CD14-positive monocyte (primary cell): ENCODE data around the gene CLOCK. TPM values are rescaled to one million over a fixed set of nuclear protein-coding genes. Genes with fewer than 3 reads are reported as not detected.
A peak's percentile ranks its signal among the peaks of the same experiment; 100 is the strongest.

Source experiments
- DNase-seq, 3 donors: peaks; one replicate each; pipeline ENCODE4 v3.0.0-alpha.2; 2011 to 2022
- H2AFZ ChIP-seq: 2 replicates; pipeline ENCODE4 v1.6.0; 2012; ENCODE audit warnings: mild to moderate bottlenecking, low read depth, low read length, inconsistent platforms; ENCODE audit not compliant: insufficient read depth, poor library complexity, severe bottlenecking
- H3K27ac ChIP-seq, 2 donors: 1 replicate in 1 of 2; 2 replicates in 1 of 2; pipeline ENCODE4 v1.5.1; 2012 to 2013; ENCODE audit warnings: low read length in 2 of 2, control low read depth in 1 of 2, inconsistent platforms in 1 of 2, low read depth in 1 of 2, mild to moderate bottlenecking in 1 of 2
- H3K27me3 ChIP-seq, 2 donors: one replicate each; pipeline versions ENCODE4 v1.6.0 to v1.6.1; 2011 to 2013; ENCODE audit warnings: low read length in 2 of 2; ENCODE audit not compliant: control insufficient read depth in 2 of 2, insufficient read depth in 2 of 2
- H3K36me3 ChIP-seq, 2 donors: replicated peaks in 1 of 2; 1 replicate in 1 of 2; 2 replicates in 1 of 2; pipeline versions ENCODE4 v1.5.1 to v1.6.1; 2012 to 2013; ENCODE audit warnings: low read length in 2 of 2, control low read depth in 1 of 2, inconsistent platforms in 1 of 2, mild to moderate bottlenecking in 1 of 2; ENCODE audit not compliant: insufficient read depth in 2 of 2, control insufficient read depth in 1 of 2
- H3K4me1 ChIP-seq, 2 donors: 1 replicate in 1 of 2; 2 replicates in 1 of 2; pipeline versions ENCODE4 v1.5.1 to v1.6.1; 2012 to 2013; ENCODE audit warnings: low read length in 2 of 2, control low read depth in 1 of 2, inconsistent platforms in 1 of 2, mild to moderate bottlenecking in 1 of 2, moderate library complexity in 1 of 2; ENCODE audit not compliant: insufficient read depth in 2 of 2, control insufficient read depth in 1 of 2
- H3K4me2 ChIP-seq: replicated peaks from 2 replicates; pipeline ENCODE3; 2012; ENCODE audit warnings: low read length, moderate library complexity, mild to moderate bottlenecking; ENCODE audit not compliant: poor library complexity, severe bottlenecking; ENCODE audit errors: extremely low read depth
- H3K4me3 ChIP-seq, 3 experiments: fragments of 200-600 bp in 1 of 3; sonication (generic) in 1 of 3; replicated peaks in 1 of 3; 1 replicate in 2 of 3; 2 replicates in 1 of 3; pipeline ENCODE4 v1.5.1; 2011 to 2013; ENCODE audit warnings: low read length in 3 of 3, mild to moderate bottlenecking in 3 of 3, control low read depth in 2 of 3, low read depth in 2 of 3, inconsistent platforms in 1 of 3, moderate library complexity in 1 of 3
- H3K79me2 ChIP-seq: 2 replicates; pipeline ENCODE4 v1.6.0; 2012; ENCODE audit warnings: mild to moderate bottlenecking, control low read depth, inconsistent platforms, low read length, moderate library complexity; ENCODE audit not compliant: insufficient read depth
- H3K9ac ChIP-seq: 2 replicates; pipeline ENCODE4 v1.6.0; 2017; ENCODE audit warnings: low read length, mild to moderate bottlenecking; ENCODE audit not compliant: insufficient read depth, poor library complexity, severe bottlenecking
- H3K9me3 ChIP-seq, 2 donors: replicated peaks in 1 of 2; 1 replicate in 1 of 2; 2 replicates in 1 of 2; pipeline versions ENCODE4 v1.5.1 to v1.6.1; 2012 to 2013; ENCODE audit warnings: low read length in 2 of 2, control low read depth in 1 of 2; ENCODE audit not compliant: control insufficient read depth in 1 of 2, insufficient read depth in 1 of 2
- H4K20me1 ChIP-seq: 2 replicates; pipeline ENCODE4 v1.6.0; 2012; ENCODE audit warnings: mild to moderate bottlenecking, low read length, control low read depth, moderate library complexity; ENCODE audit not compliant: insufficient read depth
- H3K27ac Mint-ChIP-seq, 7 donors: one replicate each; pipeline ENCODE4 v1.8.0; 2020; ENCODE audit warnings: mild to moderate bottlenecking in 7 of 7, mixed read lengths in 7 of 7, moderate library complexity in 6 of 7, inconsistent platforms in 2 of 7
- H3K27me3 Mint-ChIP-seq, 3 donors: one replicate each; pipeline ENCODE4 v1.8.0; 2021 to 2022; ENCODE audit warnings: low read depth in 3 of 3, mild to moderate bottlenecking in 3 of 3, mixed read lengths in 3 of 3, moderate library complexity in 3 of 3, inconsistent platforms in 1 of 3
- H3K36me3 Mint-ChIP-seq, 2 donors: one replicate each; pipeline ENCODE4 v1.8.0; 2020; ENCODE audit warnings: mixed read lengths in 2 of 2, inconsistent platforms in 1 of 2, mild to moderate bottlenecking in 1 of 2
- H3K4me1 Mint-ChIP-seq: one replicate; pipeline ENCODE4 v1.8.0; 2020; ENCODE audit warnings: mild to moderate bottlenecking, mixed read lengths
- H3K4me3 Mint-ChIP-seq, 2 donors: one replicate each; pipeline ENCODE4 v1.8.0; 2020; ENCODE audit warnings: mild to moderate bottlenecking in 2 of 2, mixed read lengths in 2 of 2, moderate library complexity in 1 of 2
- H3K9me3 Mint-ChIP-seq, 7 donors: one replicate each; pipeline ENCODE4 v1.8.0; 2020 to 2022; ENCODE audit warnings: mixed read lengths in 7 of 7, mild to moderate bottlenecking in 6 of 7, moderate library complexity in 6 of 7, inconsistent platforms in 2 of 7
- WGBS: methylation state at CpG from one replicate; pipeline ENCODE4 v1.1.5; 2013; ENCODE audit warnings: missing lambda C conversion rate; ENCODE audit not compliant: insufficient coverage; 5-methylcytosine and 5-hydroxymethylcytosine counted together
- intact Hi-C, 2 donors: fragments of 100-400 bp; cut with micrococcal nuclease; formaldehyde crosslinking; loops; one replicate each; pipeline versions ENCODE4 v1.15.0 to v1.15.1; 2023
- polyA plus RNA-seq, 3 donors: library from polyadenylated mRNA; depleted of rRNA in 1 of 3; unstranded in 2 of 3; stranded (reverse) in 1 of 3; fragments of 300-500 nt in 2 of 3; fragments of >200 nt in 1 of 3; fragmentation: Illumina TruSeq in 2 of 3; gene quantifications; 1 replicate in 2 of 3; 2 replicates in 1 of 3; pipeline ENCODE4 v1.2.3, GENCODE V29; 2012 to 2021
- TF ChIP-seq, protein P1 (sequence below): fragments of 200-600 bp; IDR thresholded peaks from one replicate; pipeline ENCODE4 v1.8.0; 2022; ENCODE audit warnings: antibody characterized with exemption, mild to moderate bottlenecking

The CLOCK gene
- polyA plus RNA-seq, 3 donors, result 1.9 to 3.7 (median 2.9) TPM

DNA sequence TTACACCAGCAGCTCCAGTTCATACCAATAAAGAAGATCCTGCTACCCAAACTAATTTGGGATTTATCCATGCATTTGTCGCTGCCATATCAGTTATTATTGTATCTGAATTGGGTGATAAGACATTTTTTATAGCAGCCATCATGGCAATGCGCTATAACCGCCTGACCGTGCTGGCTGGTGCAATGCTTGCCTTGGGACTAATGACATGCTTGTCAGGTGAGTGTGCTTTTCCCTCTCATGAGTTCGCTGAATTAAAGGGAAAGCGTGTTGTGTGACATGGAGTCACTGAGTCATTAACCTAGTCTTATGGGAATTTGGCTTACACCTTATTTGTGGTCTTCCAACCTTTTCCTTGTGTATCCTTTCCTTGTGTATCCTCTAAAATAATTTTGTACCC lies 135.1 kb downstream of the CLOCK start:
- peaks cover 50 to 85% of the 10 kb centered on the region in 2 donors for H3K36me3 ChIP-seq
- Mint-ChIP-seq H3K36me3 (peaks cover 37 to 42% of the 10 kb centered on the region in 2 donors), H3K9me3 (no peaks in the 10 kb centered on the region), H3K27me3 (no peaks in the 10 kb centered on the region), H3K4me3 (no peak overlapping the region), H3K27ac (peak overlapping the region in 2 of 7 donors; percentile 19 to 27), H3K4me1 (peaks cover 13% of the 10 kb centered on the region)
- no peaks in the 10 kb centered on the region for H3K27me3 ChIP-seq
- peaks cover 99% of the 10 kb centered on the region for H3K79me2 ChIP-seq
- no peaks in the 10 kb centered on the region for H3K4me1 ChIP-seq
- H3K9me3 ChIP-seq, result no peaks in the 10 kb centered on the region
- H3K4me2 ChIP-seq, result no peak overlapping the region
- H3K4me3 ChIP-seq, result no peak overlapping the region
- WGBS, result 98% methylated on average over 4 of the region's 6 CpGs
- TF ChIP-seq, protein P1, sequence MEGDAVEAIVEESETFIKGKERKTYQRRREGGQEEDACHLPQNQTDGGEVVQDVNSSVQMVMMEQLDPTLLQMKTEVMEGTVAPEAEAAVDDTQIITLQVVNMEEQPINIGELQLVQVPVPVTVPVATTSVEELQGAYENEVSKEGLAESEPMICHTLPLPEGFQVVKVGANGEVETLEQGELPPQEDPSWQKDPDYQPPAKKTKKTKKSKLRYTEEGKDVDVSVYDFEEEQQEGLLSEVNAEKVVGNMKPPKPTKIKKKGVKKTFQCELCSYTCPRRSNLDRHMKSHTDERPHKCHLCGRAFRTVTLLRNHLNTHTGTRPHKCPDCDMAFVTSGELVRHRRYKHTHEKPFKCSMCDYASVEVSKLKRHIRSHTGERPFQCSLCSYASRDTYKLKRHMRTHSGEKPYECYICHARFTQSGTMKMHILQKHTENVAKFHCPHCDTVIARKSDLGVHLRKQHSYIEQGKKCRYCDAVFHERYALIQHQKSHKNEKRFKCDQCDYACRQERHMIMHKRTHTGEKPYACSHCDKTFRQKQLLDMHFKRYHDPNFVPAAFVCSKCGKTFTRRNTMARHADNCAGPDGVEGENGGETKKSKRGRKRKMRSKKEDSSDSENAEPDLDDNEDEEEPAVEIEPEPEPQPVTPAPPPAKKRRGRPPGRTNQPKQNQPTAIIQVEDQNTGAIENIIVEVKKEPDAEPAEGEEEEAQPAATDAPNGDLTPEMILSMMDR, result no peak
- H3K27ac ChIP-seq, result no peak overlapping the region
- intact Hi-C loops, result no loop called here
- H4K20me1 ChIP-seq, result peaks cover 99% of the 10 kb centered on the region
- H3K9ac ChIP-seq, result no peak overlapping the region
- no peak overlapping the region for H2AFZ ChIP-seq
- DNase-seq, result no peak

DNA sequence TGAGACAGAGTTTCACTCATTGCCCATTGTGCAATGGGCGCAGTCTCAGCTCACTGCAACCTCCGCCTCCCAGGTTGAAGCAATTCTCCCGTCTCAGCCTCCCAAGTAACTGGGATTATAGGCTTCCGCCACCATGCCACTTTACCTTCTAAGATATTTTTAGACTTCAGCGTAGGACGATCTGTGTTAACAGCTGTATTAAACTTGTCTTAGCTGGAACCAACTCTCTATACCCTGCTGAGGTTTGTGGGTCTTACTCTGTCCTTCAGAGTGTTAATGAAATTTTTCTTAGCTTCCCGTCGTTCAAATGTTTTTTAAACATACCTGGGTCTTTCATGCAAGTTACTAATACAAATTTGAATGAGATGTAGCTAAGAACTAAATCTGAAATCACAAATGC lies 136.3 kb downstream of the CLOCK start:
- peaks cover 43% of the 10 kb centered on the region in 2 donors for H3K36me3 Mint-ChIP-seq
- Histone ChIP-seq H3K27me3 (no peaks in the 10 kb centered on the region), H3K4me2 (no peak overlapping the region), H3K4me1 (no peaks in the 10 kb centered on the region), H3K27ac (peak overlapping the region in 1 of 2 donors; percentile 71), H2AFZ (no peak overlapping the region), H4K20me1 (peaks cover 99% of the 10 kb centered on the region), H3K4me3 (no peak overlapping the region), H3K9ac (no peak overlapping the region), H3K9me3 (no peaks in the 10 kb centered on the region), H3K79me2 (peaks cover 99% of the 10 kb centered on the region), H3K36me3 (peaks cover 44 to 85% of the 10 kb centered on the region in 2 donors)
- TF ChIP-seq, protein P1, result no peak
- no peak overlapping the region for H3K4me3 Mint-ChIP-seq
- no peaks in the 10 kb centered on the region for H3K27me3 Mint-ChIP-seq
- intact Hi-C loops, result no loop called here
- DNase-seq, result no peak
- no peaks in the 10 kb centered on the region for H3K9me3 Mint-ChIP-seq
- H3K4me1 Mint-ChIP-seq, result peaks cover 15% of the 10 kb centered on the region
- 83% methylated on average over 4 of the region's 8 CpGs for WGBS
- H3K27ac Mint-ChIP-seq, result peak overlapping the region in 4 of 7 donors; percentile 51 to 84 (median 56)
